Measurements from ENCODE around the gene MED16.

DNA sequence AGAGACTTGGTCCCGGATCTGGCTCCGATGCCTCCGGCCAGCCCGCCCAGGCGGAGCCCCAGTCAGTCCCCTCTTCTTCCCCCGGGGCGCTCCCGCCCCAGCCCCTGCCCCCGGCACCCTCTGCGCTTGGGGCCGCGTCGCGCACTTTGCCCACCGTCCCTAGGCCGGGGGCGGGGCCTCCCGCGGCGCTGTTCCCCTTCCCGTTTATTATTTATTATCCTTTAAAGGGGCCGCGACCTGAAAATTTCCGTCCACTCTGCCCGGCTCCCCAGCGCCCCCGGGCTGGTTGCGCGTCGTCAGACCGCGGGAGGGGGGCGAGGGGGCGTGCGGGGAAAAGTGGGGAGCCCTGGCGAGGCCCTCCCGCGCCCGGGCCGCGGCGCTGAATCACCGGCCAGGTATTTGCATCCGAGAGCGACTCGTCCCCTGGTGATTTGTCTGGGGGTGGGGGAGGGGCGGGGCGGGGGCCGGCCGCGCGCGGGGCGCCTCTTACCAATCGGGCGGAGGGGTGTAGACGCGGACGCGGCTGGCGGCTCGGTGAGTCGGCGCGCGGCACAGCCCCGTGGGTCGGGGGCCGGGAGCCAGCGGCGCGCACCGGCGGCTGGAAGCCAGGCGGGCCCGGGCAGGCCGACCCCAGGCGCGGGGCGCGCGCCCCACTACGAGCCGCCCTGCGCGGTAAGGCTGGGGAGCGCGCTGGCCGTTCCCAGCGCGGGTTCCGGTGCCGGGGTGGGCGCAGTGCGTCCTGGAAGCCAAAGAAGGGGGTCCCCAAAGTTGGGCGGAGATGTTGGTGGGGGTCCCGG, 32.7 kb upstream of the MED16 start, which contains the start of gene ARID3A:
- TF ChIP-seq, protein P1, sequence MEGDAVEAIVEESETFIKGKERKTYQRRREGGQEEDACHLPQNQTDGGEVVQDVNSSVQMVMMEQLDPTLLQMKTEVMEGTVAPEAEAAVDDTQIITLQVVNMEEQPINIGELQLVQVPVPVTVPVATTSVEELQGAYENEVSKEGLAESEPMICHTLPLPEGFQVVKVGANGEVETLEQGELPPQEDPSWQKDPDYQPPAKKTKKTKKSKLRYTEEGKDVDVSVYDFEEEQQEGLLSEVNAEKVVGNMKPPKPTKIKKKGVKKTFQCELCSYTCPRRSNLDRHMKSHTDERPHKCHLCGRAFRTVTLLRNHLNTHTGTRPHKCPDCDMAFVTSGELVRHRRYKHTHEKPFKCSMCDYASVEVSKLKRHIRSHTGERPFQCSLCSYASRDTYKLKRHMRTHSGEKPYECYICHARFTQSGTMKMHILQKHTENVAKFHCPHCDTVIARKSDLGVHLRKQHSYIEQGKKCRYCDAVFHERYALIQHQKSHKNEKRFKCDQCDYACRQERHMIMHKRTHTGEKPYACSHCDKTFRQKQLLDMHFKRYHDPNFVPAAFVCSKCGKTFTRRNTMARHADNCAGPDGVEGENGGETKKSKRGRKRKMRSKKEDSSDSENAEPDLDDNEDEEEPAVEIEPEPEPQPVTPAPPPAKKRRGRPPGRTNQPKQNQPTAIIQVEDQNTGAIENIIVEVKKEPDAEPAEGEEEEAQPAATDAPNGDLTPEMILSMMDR (IDR thresholded peaks at IDR 0.05), result no peak
- no peak for TF ChIP-seq ZFX (IDR thresholded peaks at IDR 0.05; ENCODE audit: borderline replicate concordance)
